GM19240 (cell line): ENCODE data around the gene PCID2.

Source experiments
- DNase-seq: peaks from one replicate; pipeline ENCODE4 v3.0.0; 2011; ENCODE audit warnings: low spot score; ENCODE audit not compliant: insufficient read length

PCID2 gene

GRCh38 chr13:113129480-113129879, 79.0 kb downstream of the PCID2 start:
- no peak for DNase-seq
